ENCODE measurements around the gene OTUD7B.

DNA sequence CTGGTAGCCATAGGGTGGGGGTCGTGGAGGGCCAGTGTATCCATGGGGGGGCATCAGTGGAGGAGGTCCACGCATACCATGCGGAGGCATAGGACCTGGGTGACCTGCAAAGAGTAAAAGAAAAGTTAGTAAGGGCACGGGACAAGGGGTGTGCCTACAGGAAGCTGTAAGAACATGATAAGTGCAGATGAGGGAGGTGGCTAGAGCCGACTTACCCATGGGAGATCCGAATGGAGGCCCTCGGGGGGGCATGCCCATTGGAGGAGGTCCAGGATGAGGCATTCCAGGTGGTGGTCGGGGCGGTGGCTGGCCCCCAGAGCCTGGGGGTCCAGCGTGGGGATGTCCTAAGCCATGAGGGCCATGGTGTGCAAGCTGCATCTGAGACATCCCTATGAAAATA lies 86.9 kb downstream of the OTUD7B start:
- no peak for TF ChIP-seq EZH2phosphoT487 (IDR thresholded peaks at IDR 0.05; ENCODE audit: borderline replicate concordance)
- TF ChIP-seq, protein P1, sequence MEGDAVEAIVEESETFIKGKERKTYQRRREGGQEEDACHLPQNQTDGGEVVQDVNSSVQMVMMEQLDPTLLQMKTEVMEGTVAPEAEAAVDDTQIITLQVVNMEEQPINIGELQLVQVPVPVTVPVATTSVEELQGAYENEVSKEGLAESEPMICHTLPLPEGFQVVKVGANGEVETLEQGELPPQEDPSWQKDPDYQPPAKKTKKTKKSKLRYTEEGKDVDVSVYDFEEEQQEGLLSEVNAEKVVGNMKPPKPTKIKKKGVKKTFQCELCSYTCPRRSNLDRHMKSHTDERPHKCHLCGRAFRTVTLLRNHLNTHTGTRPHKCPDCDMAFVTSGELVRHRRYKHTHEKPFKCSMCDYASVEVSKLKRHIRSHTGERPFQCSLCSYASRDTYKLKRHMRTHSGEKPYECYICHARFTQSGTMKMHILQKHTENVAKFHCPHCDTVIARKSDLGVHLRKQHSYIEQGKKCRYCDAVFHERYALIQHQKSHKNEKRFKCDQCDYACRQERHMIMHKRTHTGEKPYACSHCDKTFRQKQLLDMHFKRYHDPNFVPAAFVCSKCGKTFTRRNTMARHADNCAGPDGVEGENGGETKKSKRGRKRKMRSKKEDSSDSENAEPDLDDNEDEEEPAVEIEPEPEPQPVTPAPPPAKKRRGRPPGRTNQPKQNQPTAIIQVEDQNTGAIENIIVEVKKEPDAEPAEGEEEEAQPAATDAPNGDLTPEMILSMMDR (conservative IDR thresholded peaks at IDR 0.05; ENCODE audit: low read length): no peak

All from Loucy (cell line).